ENCODE results near the gene CUEDC2.
A peak's percentile ranks its signal among the peaks of the same experiment; 100 is the strongest.

CUEDC2 gene

DNA sequence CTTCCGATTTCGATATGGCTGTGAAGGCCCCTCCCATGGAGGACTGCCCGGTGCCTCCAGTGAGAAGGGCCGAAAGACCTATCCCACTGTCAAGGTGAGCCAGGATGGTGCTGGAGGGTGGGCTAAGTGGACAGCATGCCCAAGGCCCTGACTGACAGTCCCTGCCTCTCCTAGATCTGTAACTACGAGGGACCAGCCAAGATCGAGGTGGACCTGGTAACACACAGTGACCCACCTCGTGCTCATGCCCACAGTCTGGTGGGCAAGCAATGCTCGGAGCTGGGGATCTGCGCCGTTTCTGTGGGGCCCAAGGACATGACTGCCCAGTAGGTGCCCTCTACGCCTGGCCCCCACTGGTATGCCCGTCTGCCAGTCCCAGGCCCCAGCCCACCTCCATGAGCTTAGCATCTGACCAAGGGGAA lies 35.6 kb downstream of the CUEDC2 start:
- H3K27me3 Mint-ChIP-seq = no peaks in the 10 kb centered on the region
- peak overlapping the region; percentile 97 for H3K4me3 Mint-ChIP-seq
- H3K4me1 Mint-ChIP-seq = peaks cover 37% of the 10 kb centered on the region
- peaks cover 22% of the 10 kb centered on the region for H3K36me3 Mint-ChIP-seq
- no peak for DNase-seq (ENCODE audit: low spot score in 2 of 2)
- H3K27ac Mint-ChIP-seq = peak overlapping the region; percentile 100
- no peaks in the 10 kb centered on the region for H3K9me3 Mint-ChIP-seq
- ATAC-seq (ENCODE audit: low read depth) = no peak

DNA sequence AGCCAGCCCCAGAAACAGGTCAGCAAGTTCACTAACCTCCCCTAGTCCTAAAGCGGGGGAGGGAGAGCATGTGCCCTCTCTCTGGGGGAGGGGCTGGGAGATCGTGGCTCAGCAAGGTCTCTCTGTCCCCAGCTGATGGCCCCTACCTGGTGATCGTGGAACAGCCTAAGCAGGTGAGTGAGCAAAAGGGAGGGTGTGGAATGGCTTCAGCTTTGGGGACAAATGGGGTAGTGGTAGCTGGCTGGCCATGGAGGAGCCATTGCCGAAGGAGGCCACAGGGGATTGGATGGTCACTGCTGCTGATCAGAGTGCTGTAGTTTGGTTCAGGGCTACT lies 36.1 kb downstream of the CUEDC2 start:
- Mint-ChIP-seq H3K4me3 (peak overlapping the region; percentile 97), H3K4me1 (peaks cover 37% of the 10 kb centered on the region), H3K9me3 (no peaks in the 10 kb centered on the region), H3K27me3 (no peaks in the 10 kb centered on the region), H3K36me3 (peaks cover 21% of the 10 kb centered on the region), H3K27ac (peak overlapping the region; percentile 100)
- ATAC-seq (ENCODE audit: low read depth) (no peak), DNase-seq (ENCODE audit: low spot score in 2 of 2) (no peak)

DNA sequence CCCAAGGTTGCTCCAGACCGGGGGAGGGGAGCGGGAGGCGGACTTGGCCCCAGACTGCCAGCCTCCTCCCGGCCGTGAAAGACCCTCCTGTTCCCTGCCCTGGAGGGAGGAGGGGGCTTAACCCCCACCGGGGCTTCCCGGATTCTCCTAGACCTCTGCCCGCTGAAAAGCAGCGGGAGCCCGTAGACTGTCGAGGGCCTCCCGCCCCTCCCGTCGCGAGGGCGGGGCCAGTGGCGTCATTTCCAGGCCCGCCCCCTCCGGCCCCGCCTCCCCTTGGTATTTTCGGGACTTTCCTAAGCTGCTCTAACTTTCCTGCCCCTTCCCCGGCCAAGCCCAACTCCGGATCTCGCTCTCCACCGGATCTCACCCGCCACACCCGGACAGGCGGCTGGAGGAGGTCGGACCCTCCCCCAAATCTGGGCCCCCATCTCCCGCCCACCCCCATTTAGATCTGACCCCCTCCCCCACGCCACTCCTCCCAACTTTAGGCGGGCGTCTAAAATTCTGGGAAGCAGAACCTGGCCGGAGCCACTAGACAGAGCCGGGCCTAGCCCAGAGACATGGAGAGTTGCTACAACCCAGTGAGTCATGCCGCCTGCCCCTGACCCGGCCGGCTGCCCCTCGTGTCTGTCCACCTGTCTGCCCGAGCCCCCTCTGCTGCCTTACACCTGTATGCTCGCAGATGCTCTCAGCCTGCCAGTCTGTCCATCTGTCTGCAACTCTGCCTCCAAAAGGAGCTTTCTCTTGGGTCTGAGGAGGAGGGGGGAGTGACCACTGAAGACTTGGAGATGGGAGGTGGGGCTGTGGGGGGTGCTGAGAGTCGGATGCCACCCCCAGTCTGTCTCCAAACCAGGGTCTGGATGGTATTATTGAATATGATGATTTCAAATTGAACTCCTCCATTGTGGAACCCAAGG lies 36.7 kb downstream of the CUEDC2 start, which contains the start of gene NFKB2:
Gene NFKB2 (plus strand): TSS at position 306 of the 917 bp plus-strand sequence. CDS start 255 bp downstream, at position 561.
- H3K27ac Mint-ChIP-seq = peak within 1 kb of the TSS; percentile 100
- H3K9me3 Mint-ChIP-seq = no peaks in the 10 kb centered on the region
- ATAC-seq (ENCODE audit: low read depth) (peak; percentile 37), DNase-seq (ENCODE audit: low spot score in 2 of 2) (peak; percentile 95)
- peaks cover 37% of the 10 kb centered on the region for H3K4me1 Mint-ChIP-seq
- H3K27me3 Mint-ChIP-seq = no peaks in the 10 kb centered on the region
- peak within 1 kb of the TSS; percentile 97 for H3K4me3 Mint-ChIP-seq
- H3K36me3 Mint-ChIP-seq = peaks cover 21% of the 10 kb centered on the region

DNA sequence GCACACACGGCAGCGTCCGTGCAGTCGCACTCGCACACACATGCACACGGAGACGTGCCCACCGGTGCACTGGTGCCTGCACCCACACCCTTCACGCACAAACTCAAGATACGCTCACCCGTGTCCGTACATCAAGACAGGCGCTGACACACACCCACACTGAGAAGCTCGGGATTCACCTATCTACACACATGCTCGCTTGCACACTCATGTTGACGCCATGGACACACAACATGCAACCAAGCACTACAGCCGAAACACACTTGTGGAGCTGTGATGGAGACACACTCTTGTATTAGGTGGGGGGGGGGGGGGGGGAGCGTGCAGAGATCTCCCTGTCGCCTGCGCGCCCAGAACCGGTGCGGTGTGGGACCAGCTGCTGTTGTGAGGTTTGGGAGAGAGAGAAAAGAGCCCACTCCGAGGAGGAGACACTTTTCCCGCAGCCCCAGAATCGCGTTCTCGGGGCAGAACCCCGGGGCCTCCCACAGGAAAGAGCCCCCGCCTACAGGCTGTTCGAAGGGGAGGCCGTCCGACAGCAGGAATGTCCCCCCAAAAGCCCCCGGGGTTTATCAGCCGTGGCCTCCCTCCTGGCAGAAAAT lies 37.5 kb downstream of the CUEDC2 start:
- Mint-ChIP-seq H3K4me1 (peaks cover 37% of the 10 kb centered on the region), H3K9me3 (no peaks in the 10 kb centered on the region), H3K27ac (peak overlapping the region; percentile 100), H3K27me3 (no peaks in the 10 kb centered on the region), H3K36me3 (peaks cover 17% of the 10 kb centered on the region), H3K4me3 (peak overlapping the region; percentile 97)
- DNase-seq (ENCODE audit: low spot score in 2 of 2) = no peak
- ATAC-seq (ENCODE audit: low read depth) = peak; percentile 18

DNA sequence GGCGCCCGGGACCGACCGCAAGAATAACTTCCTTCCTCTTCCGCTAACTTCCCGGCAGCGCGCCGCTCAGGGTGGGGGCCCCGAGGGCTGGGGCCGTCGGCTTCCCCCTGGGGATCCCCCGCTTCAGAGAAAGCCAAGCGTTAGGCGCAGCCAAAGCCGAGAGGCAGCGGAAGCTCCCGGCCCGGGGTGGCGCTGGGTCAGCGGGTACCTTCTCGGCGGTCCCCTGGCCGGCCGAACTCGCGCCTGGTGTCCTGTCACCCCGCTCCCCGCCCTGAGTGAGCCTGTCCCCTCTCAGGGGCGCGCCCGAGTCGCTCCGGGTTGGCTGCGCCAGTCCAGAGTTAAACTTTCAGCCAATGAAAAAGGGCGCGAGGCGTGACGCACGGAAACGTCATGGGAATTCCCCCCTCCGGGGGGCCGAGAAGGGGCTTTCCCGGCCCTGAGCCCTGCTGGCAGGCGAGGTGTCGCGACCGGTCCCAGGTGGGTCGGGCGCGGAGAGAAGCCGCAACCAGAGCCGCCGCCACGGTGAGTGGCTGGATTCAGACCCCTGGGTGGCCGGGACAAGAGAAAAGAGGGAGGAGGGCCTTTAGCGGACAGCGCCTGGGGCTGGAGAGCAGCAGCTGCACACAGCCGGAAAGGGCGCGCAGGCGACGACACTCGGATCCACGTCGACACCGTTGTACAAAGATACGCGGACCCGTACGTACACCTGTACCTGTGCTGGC lies 38.1 kb downstream of the CUEDC2 start:
- peaks cover 32% of the 10 kb centered on the region for H3K4me1 Mint-ChIP-seq
- DNase-seq (ENCODE audit: low spot score in 2 of 2) (peak; percentile 99), ATAC-seq (ENCODE audit: low read depth) (peak; percentile 71)
- peak overlapping the region; percentile 97 for H3K4me3 Mint-ChIP-seq
- no peaks in the 10 kb centered on the region for H3K9me3 Mint-ChIP-seq
- H3K36me3 Mint-ChIP-seq = peaks cover 12% of the 10 kb centered on the region
- peak overlapping the region; percentile 100 for H3K27ac Mint-ChIP-seq
- H3K27me3 Mint-ChIP-seq = no peaks in the 10 kb centered on the region

DNA sequence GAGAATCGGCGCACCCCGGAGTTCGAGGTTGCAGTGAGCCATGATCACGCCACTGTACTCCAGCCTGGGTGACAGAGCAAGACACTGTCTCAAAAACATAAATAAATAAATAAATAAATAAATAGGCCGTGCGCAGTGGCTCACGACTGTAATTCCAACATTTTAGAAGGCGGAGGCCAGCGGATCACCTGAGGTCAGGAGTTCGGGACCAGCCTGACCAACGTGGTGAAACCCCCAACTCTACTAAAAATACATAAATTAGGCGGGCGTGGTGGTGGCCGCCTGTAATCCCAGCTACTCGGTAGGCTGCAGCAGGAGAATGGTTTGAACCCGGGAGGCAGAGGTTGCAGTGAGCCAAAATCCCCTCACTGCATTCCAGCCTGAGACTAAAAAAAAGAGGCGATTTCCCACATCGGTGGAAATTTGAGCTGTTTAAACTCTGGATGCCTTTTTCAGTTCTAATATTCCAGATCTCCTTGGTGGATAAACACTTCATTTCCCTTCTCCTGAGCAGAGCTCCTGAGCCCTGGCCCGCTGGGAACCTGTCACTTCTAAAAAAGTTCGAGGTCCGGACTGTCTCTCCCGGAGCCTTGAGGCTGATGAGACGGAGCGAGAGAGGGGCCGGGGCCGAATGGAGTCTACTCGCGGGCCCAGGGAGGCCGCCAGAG lies 38.8 kb downstream of the CUEDC2 start:
- Mint-ChIP-seq H3K9me3 (no peaks in the 10 kb centered on the region), H3K36me3 (peaks cover 12% of the 10 kb centered on the region), H3K27ac (peak overlapping the region; percentile 100), H3K27me3 (no peaks in the 10 kb centered on the region), H3K4me3 (peak overlapping the region; percentile 97), H3K4me1 (peaks cover 28% of the 10 kb centered on the region)
- DNase-seq (ENCODE audit: low spot score in 2 of 2) (no peak), ATAC-seq (ENCODE audit: low read depth) (no peak)

DNA sequence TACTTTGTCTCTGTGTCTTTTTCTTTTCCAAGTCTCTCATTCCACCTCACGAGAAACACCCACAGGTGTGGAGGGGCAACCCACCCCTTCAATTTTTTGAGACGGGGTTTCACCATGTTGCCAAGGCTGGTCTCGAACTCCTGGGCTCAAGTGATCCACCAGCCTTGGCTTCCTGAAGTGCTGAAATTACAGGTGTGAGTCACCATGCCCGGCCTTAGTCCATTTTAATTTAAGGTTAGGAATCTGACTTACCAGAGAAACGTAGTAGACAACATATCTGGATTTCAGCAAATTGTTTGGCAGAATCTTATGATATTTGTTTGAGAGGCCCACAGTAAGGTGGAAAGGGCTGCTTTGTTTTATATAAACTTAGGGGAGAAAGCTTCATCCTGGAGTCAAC lies 40.1 kb downstream of the CUEDC2 start:
- DNase-seq (ENCODE audit: low spot score in 2 of 2) = no peak
- Mint-ChIP-seq H3K9me3 (no peaks in the 10 kb centered on the region), H3K36me3 (peaks cover 8% of the 10 kb centered on the region), H3K27me3 (no peaks in the 10 kb centered on the region), H3K4me1 (peaks cover 19% of the 10 kb centered on the region), H3K4me3 (no peak overlapping the region), H3K27ac (peak overlapping the region; percentile 100)
- ATAC-seq (ENCODE audit: low read depth) = no peak

DNA sequence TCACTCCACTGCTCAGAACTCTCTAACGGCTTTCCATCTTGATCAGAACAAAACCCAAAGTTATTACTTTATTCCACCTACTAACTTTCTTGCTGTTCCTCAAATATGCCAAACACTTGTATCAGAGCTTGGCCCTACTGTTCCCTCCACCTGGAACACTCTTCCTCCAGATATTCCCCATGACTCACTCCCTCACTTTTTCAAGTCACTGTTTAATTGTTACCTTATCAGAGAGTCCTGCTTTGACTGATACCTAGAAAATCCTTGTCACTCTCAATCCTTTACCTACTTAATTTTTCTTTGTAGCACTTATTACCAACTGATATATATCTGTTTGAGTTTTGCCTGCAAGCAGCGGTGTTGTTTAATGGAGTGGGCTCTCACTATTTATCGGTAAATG lies 42.5 kb downstream of the CUEDC2 start:
- H3K4me3 Mint-ChIP-seq = no peak overlapping the region
- no peaks in the 10 kb centered on the region for H3K36me3 Mint-ChIP-seq
- no peaks in the 10 kb centered on the region for H3K27me3 Mint-ChIP-seq
- no peak overlapping the region for H3K27ac Mint-ChIP-seq
- H3K9me3 Mint-ChIP-seq = no peaks in the 10 kb centered on the region
- DNase-seq (ENCODE audit: low spot score in 2 of 2) (no peak), ATAC-seq (ENCODE audit: low read depth) (no peak)
- peaks cover 13% of the 10 kb centered on the region for H3K4me1 Mint-ChIP-seq

DNA sequence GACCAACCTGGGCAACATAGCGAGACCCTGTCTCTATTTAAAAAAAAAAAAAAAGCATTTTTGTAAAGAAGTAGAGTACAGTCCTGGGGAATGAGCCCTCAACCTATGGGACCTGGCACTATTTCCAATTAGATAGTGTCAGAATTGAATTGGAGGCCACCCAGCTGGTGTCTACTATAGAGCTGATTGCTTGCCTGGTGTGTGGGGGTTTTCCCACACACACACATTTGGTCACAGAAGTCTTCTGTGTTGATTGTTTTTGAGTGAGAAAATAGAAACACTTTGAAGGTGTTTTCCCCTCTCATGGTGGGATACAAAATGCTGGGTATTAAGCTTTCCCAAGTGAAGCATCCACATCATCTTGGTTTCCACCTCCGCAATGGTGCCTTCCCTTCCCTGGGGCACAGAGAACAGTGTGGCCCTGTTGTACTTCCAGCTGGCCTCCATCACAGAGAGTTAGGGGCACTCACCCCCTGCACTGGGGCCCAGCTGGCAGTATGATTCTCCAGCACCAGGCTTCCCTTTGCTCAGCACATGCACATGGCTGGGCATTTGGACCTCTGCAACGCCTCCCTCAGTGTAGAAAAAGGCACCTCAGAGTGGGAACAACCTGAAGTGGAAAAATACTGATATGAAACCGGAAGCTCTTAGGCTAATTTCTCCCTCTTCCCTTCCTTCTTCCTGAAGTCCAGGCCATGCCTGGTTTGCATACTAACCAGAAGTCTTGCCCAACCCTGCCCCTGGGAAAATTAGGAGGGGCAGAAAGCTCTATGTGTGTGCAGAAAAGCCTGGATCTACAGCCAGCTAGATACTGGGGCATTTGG lies 47.6 kb downstream of the CUEDC2 start:
- Mint-ChIP-seq H3K4me1 (peaks cover 13% of the 10 kb centered on the region), H3K36me3 (peaks cover 10% of the 10 kb centered on the region), H3K4me3 (no peak overlapping the region), H3K9me3 (no peaks in the 10 kb centered on the region), H3K27me3 (no peaks in the 10 kb centered on the region), H3K27ac (peak overlapping the region; percentile 55)
- no peak for DNase-seq (ENCODE audit: low spot score in 2 of 2)
- peak; percentile 78 for ATAC-seq (ENCODE audit: low read depth)

DNA sequence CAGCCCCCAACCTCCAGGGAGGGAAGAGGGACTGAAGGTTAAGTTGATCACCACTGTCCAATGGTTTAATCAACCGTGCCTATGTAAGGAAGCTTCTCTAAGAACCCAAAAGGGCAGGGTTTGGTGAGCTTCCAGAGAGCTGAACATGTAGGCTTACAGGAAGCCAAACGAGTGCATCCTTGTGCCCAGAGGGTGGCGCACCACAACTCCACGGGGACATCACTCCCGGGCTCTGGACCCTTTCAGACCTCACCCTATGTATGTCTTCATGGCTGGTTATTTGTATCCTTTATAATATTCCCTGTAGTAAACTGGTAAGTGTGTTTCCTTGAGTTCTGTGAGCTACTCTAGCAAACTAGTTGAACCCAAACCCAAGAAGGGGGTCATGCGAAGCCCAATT lies 48.3 kb downstream of the CUEDC2 start:
- DNase-seq (ENCODE audit: low spot score in 2 of 2) = no peak
- ATAC-seq (ENCODE audit: low read depth) = no peak

DNA sequence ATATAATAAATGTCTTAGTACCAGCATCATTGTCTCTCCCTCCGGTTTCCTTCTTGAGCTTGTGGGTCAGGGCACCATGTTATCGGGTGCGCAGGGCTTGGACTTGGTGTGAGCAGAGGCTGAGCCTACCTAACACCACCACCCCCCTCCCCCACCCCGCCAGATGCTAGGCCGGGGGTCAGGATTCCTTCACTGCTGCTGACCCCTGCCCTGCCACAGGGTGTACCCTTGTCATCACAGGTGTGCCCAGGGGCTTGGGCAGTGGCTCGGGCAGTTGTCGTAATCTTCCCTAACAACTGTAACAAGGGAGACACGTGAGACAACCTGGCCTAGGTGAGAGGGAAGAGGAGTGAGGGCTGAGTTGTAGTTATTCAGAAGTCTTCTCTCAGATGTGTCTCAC lies 49.5 kb downstream of the CUEDC2 start:
- Mint-ChIP-seq H3K4me3 (no peak overlapping the region), H3K27ac (no peak overlapping the region), H3K9me3 (no peaks in the 10 kb centered on the region), H3K4me1 (peaks cover 13% of the 10 kb centered on the region), H3K36me3 (peaks cover 17% of the 10 kb centered on the region), H3K27me3 (no peaks in the 10 kb centered on the region)
- no peak for ATAC-seq (ENCODE audit: low read depth)
- no peak for DNase-seq (ENCODE audit: low spot score in 2 of 2)

More for the DNA sequence above, 48.3 kb downstream of the CUEDC2 start:
- Mint-ChIP-seq H3K36me3 (peaks cover 15% of the 10 kb centered on the region), H3K27me3 (no peaks in the 10 kb centered on the region), H3K27ac (no peak overlapping the region), H3K4me3 (no peak overlapping the region), H3K4me1 (peaks cover 13% of the 10 kb centered on the region), H3K9me3 (no peaks in the 10 kb centered on the region)

DNA sequence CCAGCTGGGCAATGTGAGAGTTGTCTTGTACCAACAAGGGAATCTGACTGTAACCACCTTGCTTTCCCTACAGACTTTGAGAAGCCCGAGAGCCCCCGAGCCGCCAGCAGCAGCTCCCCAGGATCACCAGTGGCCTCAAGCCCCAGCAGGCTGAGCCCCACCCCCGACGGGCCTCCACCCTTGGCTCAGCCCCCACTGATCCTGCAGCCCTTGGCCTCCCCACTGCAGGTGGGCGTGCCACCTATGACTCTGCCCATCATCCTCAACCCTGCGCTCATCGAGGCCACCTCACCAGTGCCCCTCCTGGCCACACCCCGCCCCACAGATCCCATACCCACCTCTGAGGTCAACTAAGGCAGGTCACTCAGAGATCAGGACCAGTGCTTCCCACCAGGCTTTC lies 50.4 kb downstream of the CUEDC2 start:
- peaks cover 17% of the 10 kb centered on the region for H3K36me3 Mint-ChIP-seq
- H3K9me3 Mint-ChIP-seq = no peaks in the 10 kb centered on the region
- ATAC-seq (ENCODE audit: low read depth) (no peak), DNase-seq (ENCODE audit: low spot score in 2 of 2) (no peak)
- peaks cover 13% of the 10 kb centered on the region for H3K4me1 Mint-ChIP-seq
- no peak overlapping the region for H3K27ac Mint-ChIP-seq
- H3K27me3 Mint-ChIP-seq = no peaks in the 10 kb centered on the region
- H3K4me3 Mint-ChIP-seq = no peak overlapping the region

DNA sequence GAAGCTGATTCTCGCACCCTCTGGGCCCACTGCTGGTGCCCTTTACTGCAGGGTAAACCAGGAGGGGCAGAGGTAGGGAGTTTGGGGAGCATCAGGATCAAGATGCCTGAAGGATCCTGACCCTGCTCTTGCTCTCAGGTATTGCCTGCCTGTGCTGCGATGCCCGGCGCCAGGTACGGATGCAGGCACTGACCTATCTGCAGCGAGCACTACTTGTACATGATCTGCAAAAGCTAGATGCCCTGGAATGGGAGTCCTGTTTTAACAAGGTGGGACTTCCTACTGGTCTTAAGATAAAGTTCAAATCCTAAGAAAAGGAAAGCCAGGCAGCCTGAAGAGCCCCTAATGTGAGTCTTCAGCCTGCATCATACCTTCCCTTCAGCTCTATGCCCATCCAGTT lies 53.0 kb downstream of the CUEDC2 start:
- Mint-ChIP-seq H3K4me3 (no peak overlapping the region), H3K27me3 (no peaks in the 10 kb centered on the region), H3K9me3 (no peaks in the 10 kb centered on the region), H3K27ac (no peak overlapping the region), H3K4me1 (peaks cover 6% of the 10 kb centered on the region), H3K36me3 (peaks cover 28% of the 10 kb centered on the region)
- no peak for ATAC-seq (ENCODE audit: low read depth)
- DNase-seq (ENCODE audit: low spot score in 2 of 2) = no peak

Data from memory B cell (primary cell).